ENCODE results near the gene KLHDC7A.

DNA sequence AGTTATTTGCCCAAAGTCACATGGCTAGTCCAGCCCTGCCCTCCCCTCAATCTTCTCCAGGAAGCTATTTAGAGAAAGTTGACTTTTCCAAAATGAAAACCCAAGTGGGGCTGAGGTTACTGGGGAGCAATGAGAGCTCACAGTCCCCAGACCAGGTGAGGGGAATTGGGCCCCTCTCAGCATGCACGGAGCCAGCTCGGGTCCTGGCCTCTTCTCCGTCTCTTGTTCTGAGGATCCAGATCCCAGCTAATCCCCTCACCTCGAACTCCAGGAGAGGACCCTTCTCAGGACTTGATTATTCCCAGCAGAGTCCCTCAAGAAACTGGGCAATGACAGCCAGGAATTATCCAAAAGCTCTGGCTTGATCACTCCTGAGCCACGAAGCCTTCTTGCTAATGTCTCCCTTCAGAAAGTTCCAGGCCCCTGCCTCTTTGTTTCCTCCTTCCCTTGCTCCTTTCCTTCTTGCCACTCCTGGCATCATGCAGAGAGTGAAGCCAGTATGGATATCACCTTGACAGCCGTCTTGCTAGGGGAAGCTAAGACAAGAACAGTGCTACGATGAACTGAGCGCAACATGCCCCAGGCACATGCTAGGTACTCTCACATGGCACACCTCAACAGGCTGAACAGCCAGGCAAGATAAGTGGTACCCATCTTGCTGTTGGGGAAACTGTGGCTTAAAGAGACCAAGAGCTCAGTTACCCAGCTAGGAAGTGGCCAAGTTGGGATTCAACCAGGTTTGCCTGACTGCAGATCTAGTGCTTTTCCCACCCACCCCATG, 51.9 kb downstream of the KLHDC7A start:
- TF ChIP-seq, protein P1, sequence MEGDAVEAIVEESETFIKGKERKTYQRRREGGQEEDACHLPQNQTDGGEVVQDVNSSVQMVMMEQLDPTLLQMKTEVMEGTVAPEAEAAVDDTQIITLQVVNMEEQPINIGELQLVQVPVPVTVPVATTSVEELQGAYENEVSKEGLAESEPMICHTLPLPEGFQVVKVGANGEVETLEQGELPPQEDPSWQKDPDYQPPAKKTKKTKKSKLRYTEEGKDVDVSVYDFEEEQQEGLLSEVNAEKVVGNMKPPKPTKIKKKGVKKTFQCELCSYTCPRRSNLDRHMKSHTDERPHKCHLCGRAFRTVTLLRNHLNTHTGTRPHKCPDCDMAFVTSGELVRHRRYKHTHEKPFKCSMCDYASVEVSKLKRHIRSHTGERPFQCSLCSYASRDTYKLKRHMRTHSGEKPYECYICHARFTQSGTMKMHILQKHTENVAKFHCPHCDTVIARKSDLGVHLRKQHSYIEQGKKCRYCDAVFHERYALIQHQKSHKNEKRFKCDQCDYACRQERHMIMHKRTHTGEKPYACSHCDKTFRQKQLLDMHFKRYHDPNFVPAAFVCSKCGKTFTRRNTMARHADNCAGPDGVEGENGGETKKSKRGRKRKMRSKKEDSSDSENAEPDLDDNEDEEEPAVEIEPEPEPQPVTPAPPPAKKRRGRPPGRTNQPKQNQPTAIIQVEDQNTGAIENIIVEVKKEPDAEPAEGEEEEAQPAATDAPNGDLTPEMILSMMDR (conservative IDR thresholded peaks at IDR 0.05) = no peak
- TF ChIP-seq ZFX (IDR thresholded peaks at IDR 0.05) = no peak
